Measurements from ENCODE around the gene SIK2. TPM values are rescaled to one million over a fixed set of nuclear protein-coding genes. Genes with fewer than 3 reads are reported as not detected.

Gene SIK2
- total RNA-seq, 1 donor from 2014 or later, result 15.1 TPM

Other genes starting within 250 kb of the SIK2 start
- gene POU2AF1, start 223.2 kb upstream of the SIK2 start, total RNA-seq, result 0.27 TPM
- gene BTG4, start 90.1 kb upstream of the SIK2 start, total RNA-seq, result not detected
- gene HOATZ, start 87.7 kb upstream of the SIK2 start, total RNA-seq, result not detected
- 3.0 TPM for gene LAYN, start 61.7 kb upstream of the SIK2 start, total RNA-seq
- gene PPP2R1B, start 163.9 kb downstream of the SIK2 start, total RNA-seq, result 7.7 TPM

Measured in Right ventricle myocardium superior (tissue), 1 donor.